GM12874 (cell line): ENCODE data around the gene TSPAN9.

Experiments used
- CTCF ChIP-seq: IDR thresholded peaks from 2 replicates; pipeline ENCODE4 v1.5.1; 2011; ENCODE audit warnings: low read depth, mild to moderate bottlenecking, control low read depth, low read length, moderate library complexity; ENCODE audit not compliant: insufficient read depth

Gene TSPAN9

DNA sequence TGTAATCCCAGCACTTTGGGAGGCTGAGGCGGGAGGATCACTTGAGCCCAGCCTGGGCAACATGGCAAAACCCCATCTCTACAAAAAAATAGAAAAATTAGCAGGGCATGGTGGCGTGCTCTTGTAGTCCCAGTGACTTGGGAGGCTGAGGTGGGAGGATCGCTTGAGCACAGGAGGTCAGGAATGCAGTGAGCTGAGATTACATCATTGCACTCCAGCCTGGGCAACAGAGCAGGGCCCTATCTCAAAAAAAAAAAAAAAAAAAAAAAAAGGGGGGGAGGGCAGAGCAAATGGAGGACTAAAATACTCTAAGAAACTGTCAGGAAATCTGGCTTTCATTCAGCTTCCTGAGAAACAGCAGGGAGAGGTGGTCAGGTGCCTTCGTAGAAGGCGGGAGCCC, 31.7 kb upstream of the TSPAN9 start:
- no peak for TF ChIP-seq CTCF

GRCh38 chr12:3045989-3046388, 31.2 kb upstream of the TSPAN9 start:
- no peak for TF ChIP-seq CTCF

GRCh38 chr12:3046441-3047200, 30.6 kb upstream of the TSPAN9 start:
- no peak for TF ChIP-seq CTCF

DNA sequence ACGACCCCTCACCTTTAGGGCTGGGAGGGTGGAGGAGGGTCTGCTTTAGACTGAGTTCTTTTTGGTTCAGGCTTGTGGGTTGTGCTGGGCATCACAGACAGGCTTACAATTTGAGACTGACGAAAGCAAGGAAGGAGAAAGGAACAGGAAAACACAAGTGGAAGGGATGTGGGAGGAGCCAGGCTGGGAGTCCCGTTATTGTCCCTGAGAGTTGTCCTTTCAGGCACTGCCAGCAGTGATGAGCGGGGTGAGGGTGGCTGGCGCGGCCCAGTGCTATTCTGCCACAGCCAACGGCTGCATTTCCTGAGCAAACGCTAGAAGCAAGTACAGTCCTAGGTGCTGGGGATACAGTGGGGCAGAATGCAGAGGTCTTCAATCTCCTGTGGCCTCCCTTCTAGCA, 29.2 kb upstream of the TSPAN9 start:
- TF ChIP-seq CTCF = no peak

DNA sequence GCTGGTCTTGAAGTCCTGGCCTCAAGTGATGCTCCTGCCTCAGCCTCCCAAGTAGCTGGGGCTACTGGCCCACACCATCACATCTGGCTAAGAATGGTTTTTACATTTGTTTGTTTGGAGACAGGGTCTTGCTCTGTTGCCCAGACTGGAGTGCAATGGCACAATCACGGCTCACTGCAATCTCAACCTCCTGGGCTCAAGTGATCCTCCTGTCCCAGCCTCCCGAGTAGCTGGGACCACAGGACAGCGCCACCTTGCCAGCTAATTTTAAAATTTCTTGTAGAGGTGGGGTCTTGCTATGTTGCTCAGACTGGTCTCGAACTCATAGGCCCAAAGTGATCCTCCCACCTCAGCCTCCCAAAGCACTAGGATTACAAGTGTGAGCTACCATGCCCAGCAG, 28.6 kb upstream of the TSPAN9 start:
- no peak for TF ChIP-seq CTCF

DNA sequence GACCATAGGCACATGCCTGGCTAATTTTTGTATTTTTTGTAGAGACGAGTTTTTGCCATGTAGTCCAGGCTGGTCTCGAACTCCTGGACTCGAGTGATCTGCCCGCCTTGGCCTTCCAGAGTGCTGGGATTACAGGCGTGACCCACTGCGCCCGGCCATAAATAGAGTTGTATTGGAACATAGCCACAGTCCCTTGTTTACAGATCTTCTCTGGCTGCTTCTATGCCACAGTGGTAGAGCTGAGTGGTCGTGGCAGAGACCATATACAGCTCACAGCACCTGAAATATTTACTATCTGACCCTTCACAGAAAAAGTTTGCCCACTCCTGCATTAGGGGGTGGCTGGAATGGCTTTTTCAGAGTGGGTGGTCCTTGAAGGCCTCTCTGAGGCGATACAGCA, 28.0 kb upstream of the TSPAN9 start:
- no peak for TF ChIP-seq CTCF

DNA sequence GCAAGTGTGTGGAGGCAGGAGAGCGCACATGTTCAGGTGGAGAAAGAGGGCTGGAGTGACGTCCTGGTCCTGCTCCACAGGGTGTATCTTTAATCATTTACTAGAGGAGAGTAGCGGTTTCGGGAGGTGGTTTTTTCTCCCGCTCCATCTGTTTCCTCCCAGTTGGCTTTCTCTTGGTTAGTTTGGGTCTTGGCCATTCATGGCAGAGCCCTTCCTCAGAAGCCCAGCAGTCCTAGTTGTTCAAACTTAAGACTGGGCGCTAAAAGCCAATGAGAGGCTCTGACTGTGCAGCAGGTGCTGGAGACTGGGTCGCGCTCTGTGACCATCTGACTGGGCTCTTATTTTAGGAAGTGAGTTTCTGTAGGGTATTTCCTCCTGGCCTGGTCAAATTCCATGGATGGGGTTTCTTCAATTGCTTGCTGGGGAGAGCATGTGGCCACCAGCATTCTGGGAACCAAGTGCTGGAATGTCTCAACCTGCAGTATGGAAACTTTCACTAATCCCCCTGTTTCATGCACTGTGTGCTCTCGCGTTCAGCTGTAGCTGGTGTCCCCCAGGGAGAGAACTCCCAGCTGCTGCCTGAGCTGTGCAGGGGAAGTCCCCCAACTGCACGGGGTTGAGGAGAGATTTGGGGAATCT, 27.4 kb upstream of the TSPAN9 start:
- TF ChIP-seq CTCF = no peak
